ENCODE data around the gene CABLES2. TPM values are rescaled to one million over a fixed set of nuclear protein-coding genes. Genes with fewer than 3 reads are reported as not detected.
A peak's percentile ranks its signal among the peaks of the same experiment; 100 is the strongest.

Gene CABLES2
- total and polyA plus RNA-seq, 2 donors (not counting 3 experiments of a cell fraction or from before 2014, with no cell fraction given), result 7.8 to 9.9 TPM

DNA sequence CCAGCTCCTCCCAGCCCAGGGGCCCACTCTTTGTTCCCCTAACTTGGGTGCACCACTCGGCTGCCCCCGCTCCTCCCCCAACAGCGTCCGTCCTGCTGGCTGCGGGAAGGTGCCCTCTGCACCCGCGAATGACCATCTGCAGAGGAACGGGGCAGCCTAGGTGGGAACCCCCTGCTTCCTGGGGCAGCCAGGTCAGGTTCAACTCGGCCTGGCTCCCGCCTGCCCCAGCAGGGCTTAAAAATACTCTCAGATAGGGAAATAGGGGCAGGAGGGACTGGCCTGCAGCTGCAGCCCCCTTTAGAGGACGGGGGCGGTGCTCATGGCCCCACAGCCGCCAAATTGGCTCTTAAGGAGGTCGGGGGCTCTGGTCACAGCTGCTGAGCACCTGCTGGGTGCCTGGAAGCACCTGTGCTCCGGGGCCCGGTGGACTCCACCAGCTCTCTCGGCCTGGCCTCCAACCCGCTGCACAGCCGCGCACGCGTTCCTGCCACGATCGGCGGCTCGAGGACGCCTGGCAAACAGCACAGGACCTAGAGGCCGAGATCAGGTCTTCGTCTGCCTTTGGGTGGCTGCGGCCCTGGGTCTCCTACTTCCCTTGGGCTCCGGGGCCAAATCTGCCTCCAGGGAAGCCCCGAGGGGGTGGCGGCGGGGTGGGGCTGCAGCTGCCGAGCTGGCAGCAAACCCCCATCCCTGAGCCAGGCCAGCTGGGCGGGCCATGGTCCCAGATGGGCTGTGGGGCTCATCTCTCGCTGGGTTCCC lies 39.3 kb downstream of the CABLES2 start:
- intact Hi-C loops (cut with micrococcal nuclease), result no loop called here
- FAIRE-seq (peak; percentile 44), DNase-seq (ENCODE audit: low read depth, low spot score) (no peak)
- Histone ChIP-seq H3K79me2 (ENCODE audit: control insufficient read depth, insufficient read depth, low read length) (peaks cover 39% of the 10 kb centered on the region), H3K27me3 (ENCODE audit: control insufficient read depth in 2 of 2, insufficient read depth in 2 of 2, low read length in 2 of 2) (no peaks in the 10 kb centered on the region), H4K20me1 (replicated peaks; ENCODE audit: control insufficient read depth, extremely low read depth, insufficient read depth, low read length) (no peaks in the 10 kb centered on the region), H2AFZ (ENCODE audit: low read depth, low read length) (peak overlapping the region; percentile 61), H3K9ac (replicated peaks; ENCODE audit: extremely low read depth, insufficient read depth, low read length) (no peak overlapping the region), H3K36me3 (ENCODE audit: control insufficient read depth in 2 of 2, extremely low read depth in 1 of 2, insufficient read depth in 2 of 2, low read length in 2 of 2) (no peaks in the 10 kb centered on the region), H3K4me2 (ENCODE audit: insufficient read depth, low read length) (peak overlapping the region; percentile 61), H3K4me1 (ENCODE audit: control insufficient read depth, extremely low read depth, insufficient read depth, low read length) (peaks cover 47% of the 10 kb centered on the region), H3K9me3 (replicated peaks; ENCODE audit: control insufficient read depth, insufficient read depth, low read length) (no peaks in the 10 kb centered on the region), H3K27ac (ENCODE audit: insufficient read depth, low read depth, low read length) (no peak overlapping the region), H3K4me3 (replicated peaks in 1 of 3; ENCODE audit: insufficient read depth in 1 of 3, low read depth in 1 of 3, low read length in 3 of 3) (peak overlapping the region in 1 of 3 experiments; percentile 60), H3K9me1 (replicated peaks; ENCODE audit: control insufficient read depth, extremely low read depth, insufficient read depth, low read length) (no peaks in the 10 kb centered on the region)
- ChIA-PET CTCF (interaction anchor here (0.7 to 9.9 kb wide), 8 partner anchors 10 to 65 kb away, joined by 3 to 179 read pairs (median 10); partner anchors contain the start of gene ADRM1), POLR2A (interaction anchor here (1.0 kb wide), 1 partner anchor 19 kb away, joined by 6 read pairs; the partner anchor contains the start of gene RPS21)
- TF ChIP-seq GATA2 (IDR thresholded peaks at IDR 0.05; ENCODE audit: insufficient read depth, insufficient read length, low read depth, low read length) (no peak), CTCF (IDR thresholded peaks at IDR 0.05; ENCODE audit: extremely low read depth in 1 of 2, insufficient read depth in 1 of 2, low read depth in 1 of 2, low read length in 2 of 2) (no peak), EZH2 (IDR thresholded peaks at IDR 0.05; ENCODE audit: borderline replicate concordance, low read depth, low read length, severe bottlenecking) (no peak), POLR2A (IDR thresholded peaks at IDR 0.05; ENCODE audit: low read depth, low read length) (no peak), POLR2AphosphoS5 (IDR thresholded peaks at IDR 0.05; ENCODE audit: insufficient read depth, low read depth, low read length) (no peak)
- no TSS peak for BruUV-seq (replicated peaks)
- dilution Hi-C loops (cut with MboI; ENCODE audit: extremely low pct_ligation_motif_present, low sequenced_read_pairs), result no loop called here
